Right cardiac atrium (tissue), 5 donors: ENCODE measurements around the gene ELANE. TPM values are rescaled to one million over a fixed set of nuclear protein-coding genes. Genes with fewer than 3 reads are reported as not detected.

Experiments
- ATAC-seq, 2 donors: fragments of 200-7000 bp; cut with Tn5 transposase; one replicate each; pipeline versions ENCODE4 v1.8.0 to v1.9.1; 2020; ENCODE audit warnings: moderate library complexity in 2 of 2, mild to moderate bottlenecking in 1 of 2
- DNase-seq, 3 donors: peaks; one replicate each; pipeline ENCODE4 v3.0.0-alpha.2; 2020
- H3K27ac ChIP-seq: one replicate; pipeline ENCODE4 v1.5.1; 2013; ENCODE audit warnings: mild to moderate bottlenecking, low read length, control low read depth, moderate library complexity
- H3K27me3 ChIP-seq: one replicate; pipeline ENCODE4 v1.6.1; 2013; ENCODE audit not compliant: control insufficient read depth, insufficient read depth
- H3K4me1 ChIP-seq: one replicate; pipeline ENCODE4 v1.6.1; 2013; ENCODE audit warnings: low read length; ENCODE audit not compliant: control insufficient read depth, insufficient read depth
- H3K4me3 ChIP-seq: one replicate; pipeline ENCODE4 v1.5.1; 2013; ENCODE audit warnings: low read length, control low read depth
- H3K9me3 ChIP-seq: one replicate; pipeline ENCODE4 v1.6.1; 2013; ENCODE audit warnings: low read length; ENCODE audit not compliant: control insufficient read depth
- WGBS: extraction: QIAGEN DNeasy Blood & Tissue Kit; methylation state at CpG from one replicate; pipeline ENCODE4 v1.1.7; 2013; 5-methylcytosine and 5-hydroxymethylcytosine counted together
- intact Hi-C, 4 donors: fragments of 100-400 bp; cut with DNase I; formaldehyde crosslinking; loops; one replicate each; pipeline versions ENCODE4 v1.11.0 to v1.14.0; 2022 to 2023
- microRNA-seq, 2 donors: library from miRNA; unstranded; fragments of <30 nt; microRNA quantifications; one replicate each; pipeline ENCODE4 v1.2.0, GENCODE V29; 2020 to 2021
- polyA plus RNA-seq: library from polyadenylated mRNA; stranded (reverse); fragments of 200-250 nt; gene quantifications from one replicate; pipeline ENCODE4 v1.2.3, GENCODE V29; 2013
- total RNA-seq, 4 donors: library from RNA; stranded (reverse); fragmentation: NEBNext Ultra II Directional; extraction: Animal tissue kit (Norgen Biotek cat#: 25700); gene quantifications; one replicate each; pipeline ENCODE4 v1.2.1, GENCODE V29; 2021
- donor health status: healthy with polysubstance abuse.
- donor health status: DM: no; HTN: yes; CAD: no.
- donor health status: DM: no; HTN: no; CAD: no.
- donor health status: DM: no; HTN: yes; CAD: no; lungs with severe emphysema.
- donor health status: DM: yes; HTN: yes; CAD: no.

ELANE gene
- total and polyA plus RNA-seq, 5 donors = 0.85 to 3.4 (median 2.0) TPM

GRCh38 chr19:902446-903226 is 50.5 kb downstream of the ELANE start:
- 88% methylated on average over 14 of the region's 14 CpGs for WGBS

DNA sequence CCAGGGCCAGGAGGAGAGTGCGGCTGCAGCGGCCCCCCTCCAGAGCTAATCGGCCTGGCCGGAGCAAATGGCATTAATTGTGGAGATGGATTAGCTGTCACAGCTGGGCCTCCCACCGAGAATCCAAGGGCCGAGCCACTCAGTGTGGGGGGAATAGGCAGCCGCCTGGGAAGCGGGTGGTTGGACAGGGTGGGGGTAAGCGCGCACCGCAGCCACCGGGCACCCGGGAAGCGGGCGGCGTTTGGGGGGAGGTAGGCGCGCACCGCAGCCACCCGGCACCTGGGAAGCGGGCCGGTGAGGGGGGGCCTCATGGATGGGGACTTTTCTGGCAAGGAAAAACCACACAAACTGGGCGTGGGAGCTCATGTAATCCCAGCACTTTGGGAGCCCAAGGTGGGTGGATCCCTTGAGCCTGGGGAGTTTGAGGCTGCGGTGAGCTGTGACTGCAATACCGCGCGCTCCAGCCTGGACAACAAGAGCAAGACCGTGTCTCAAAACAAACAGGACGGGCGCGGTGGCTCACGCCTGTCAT is 51.2 kb downstream of the ELANE start:
- WGBS = 78% methylated on average over 32 of the region's 32 CpGs
- DNase-seq (no peak), ATAC-seq (no peak)
- H3K27ac ChIP-seq = no peak overlapping the region
- H3K27me3 ChIP-seq = no peaks in the 10 kb centered on the region
- no peak overlapping the region for H3K4me3 ChIP-seq
- no peaks in the 10 kb centered on the region for H3K9me3 ChIP-seq
- no peaks in the 10 kb centered on the region for H3K4me1 ChIP-seq
- intact Hi-C loops = no loop called here

More at GRCh38 chr19:902446-903226, 50.5 kb downstream of the ELANE start:
- no peaks in the 10 kb centered on the region for H3K27me3 ChIP-seq
- H3K27ac ChIP-seq = no peak overlapping the region
- DNase-seq (no peak), ATAC-seq (no peak)
- no peak overlapping the region for H3K4me3 ChIP-seq
- intact Hi-C loops = no loop called here
- H3K4me1 ChIP-seq = no peaks in the 10 kb centered on the region
- no peaks in the 10 kb centered on the region for H3K9me3 ChIP-seq

DNA sequence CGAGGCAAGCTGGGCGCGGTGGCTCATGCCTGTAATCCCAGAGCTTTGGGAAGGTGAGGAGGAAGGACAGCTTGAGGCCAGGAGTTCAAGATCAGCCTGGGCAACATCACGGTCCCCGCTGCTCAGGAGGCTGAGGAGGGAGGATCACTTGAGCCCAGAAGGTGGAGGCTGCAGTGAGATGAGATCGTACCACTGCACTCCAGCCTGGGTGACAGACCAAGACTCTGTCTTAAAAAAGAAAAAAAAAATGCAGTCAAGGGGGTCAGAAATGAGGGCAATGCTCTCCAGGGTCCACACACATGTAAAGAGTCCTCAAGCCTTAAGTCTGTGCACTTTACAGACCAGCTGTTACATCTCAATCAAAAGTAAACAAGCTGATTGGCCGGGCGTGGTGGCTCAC is 52.4 kb downstream of the ELANE start:
- Histone ChIP-seq H3K4me3 (no peak overlapping the region), H3K4me1 (no peaks in the 10 kb centered on the region), H3K27me3 (no peaks in the 10 kb centered on the region), H3K9me3 (no peaks in the 10 kb centered on the region), H3K27ac (no peak overlapping the region)
- no peak for DNase-seq
- intact Hi-C loops = no loop called here
- WGBS = 93% methylated on average over 8 of the region's 8 CpGs
- ATAC-seq = no peak

Small RNAs within 50 kb of the gene (microRNA-seq; reads per million reads assigned to microRNA genes)
- gene MIR3187 (3.8 to 6.4 reads per million in 2 donors), gene MIR4745 (0.54 to 1.7 reads per million in 2 donors)

Other genes with a start within 250 kb of the ELANE start
- gene POLRMT, start 218.8 kb upstream of the ELANE start, total RNA-seq = 10 to 100 TPM; 36.1 to 46.4 (median 45.1) TPM
- 36.8 TPM for gene POLRMT, start 218.8 kb upstream of the ELANE start, polyA plus RNA-seq
- gene FGF22, start 212.4 kb upstream of the ELANE start, total RNA-seq = under 1 TPM in 3 of 4 donors, not detected in 1; 0.15 to 0.34 (median 0.17) TPM
- gene FGF22, start 212.4 kb upstream of the ELANE start, polyA plus RNA-seq = 0.23 TPM
- gene RNF126, start 189.1 kb upstream of the ELANE start, total RNA-seq = 10 to 100 TPM; 21.7 to 37.6 (median 28.0) TPM
- 24.5 TPM for gene RNF126, start 189.1 kb upstream of the ELANE start, polyA plus RNA-seq
- 100 to 1,000 TPM in 1 of 4 donors, 10 to 100 TPM in 3; 47.1 to 110 (median 61.9) TPM for gene FSTL3, start 175.9 kb upstream of the ELANE start, total RNA-seq
- 64.1 TPM for gene FSTL3, start 175.9 kb upstream of the ELANE start, polyA plus RNA-seq
- gene PRSS57, start 156.9 kb upstream of the ELANE start, total RNA-seq = not detected
- not detected for gene PRSS57, start 156.9 kb upstream of the ELANE start, polyA plus RNA-seq
- 10 to 100 TPM; 34.9 to 84.9 (median 46.9) TPM for gene PALM, start 143.4 kb upstream of the ELANE start, total RNA-seq
- 30.3 TPM for gene PALM, start 143.4 kb upstream of the ELANE start, polyA plus RNA-seq
- gene MISP, start 101.2 kb upstream of the ELANE start, total RNA-seq = under 1 TPM in 1 of 4 donors, not detected in 3; 0.22 TPM
- 0.02 TPM for gene MISP, start 101.2 kb upstream of the ELANE start, polyA plus RNA-seq
- 100 to 1,000 TPM in 1 of 4 donors, 10 to 100 TPM in 3; 67.5 to 119 (median 82.3) TPM for gene PTBP1, start 54.9 kb upstream of the ELANE start, total RNA-seq
- gene PTBP1, start 54.9 kb upstream of the ELANE start, polyA plus RNA-seq = 42.9 TPM
- gene PLPPR3, start 30.3 kb upstream of the ELANE start, total RNA-seq = not detected
- 0.05 TPM for gene PLPPR3, start 30.3 kb upstream of the ELANE start, polyA plus RNA-seq
- gene AZU1, start 24.5 kb upstream of the ELANE start, total RNA-seq = not detected
- 0.11 TPM for gene AZU1, start 24.5 kb upstream of the ELANE start, polyA plus RNA-seq
- not detected for gene PRTN3, start 11.3 kb upstream of the ELANE start, total RNA-seq
- not detected for gene PRTN3, start 11.3 kb upstream of the ELANE start, polyA plus RNA-seq
- gene CFD, start 7.4 kb downstream of the ELANE start, total RNA-seq = 100 to 1,000 TPM; 221 to 590 (median 310) TPM
- gene CFD, start 7.4 kb downstream of the ELANE start, polyA plus RNA-seq = 869 TPM
- 10 to 100 TPM; 23.9 to 28.4 (median 25.4) TPM for gene MED16, start 40.9 kb downstream of the ELANE start, total RNA-seq
- 21.3 TPM for gene MED16, start 40.9 kb downstream of the ELANE start, polyA plus RNA-seq
- not detected for gene RNU6-9, start 41.2 kb downstream of the ELANE start, total RNA-seq
- not detected for gene RNU6-9, start 41.2 kb downstream of the ELANE start, polyA plus RNA-seq
- gene R3HDM4, start 60.9 kb downstream of the ELANE start, total RNA-seq = 10 to 100 TPM; 18.6 to 31.2 (median 21.2) TPM
- 25.8 TPM for gene R3HDM4, start 60.9 kb downstream of the ELANE start, polyA plus RNA-seq
- gene KISS1R, start 65.0 kb downstream of the ELANE start, total RNA-seq = not detected
- not detected for gene KISS1R, start 65.0 kb downstream of the ELANE start, polyA plus RNA-seq
- 1 to 10 TPM; 4.2 to 6.2 (median 5.6) TPM for gene ARID3A, start 73.7 kb downstream of the ELANE start, total RNA-seq
- gene ARID3A, start 73.7 kb downstream of the ELANE start, polyA plus RNA-seq = 3.3 TPM
- gene WDR18, start 132.0 kb downstream of the ELANE start, total RNA-seq = 10 to 100 TPM; 12.2 to 24.0 (median 15.8) TPM
- gene WDR18, start 132.0 kb downstream of the ELANE start, polyA plus RNA-seq = 22.5 TPM
- under 1 TPM in 1 of 4 donors, not detected in 3; 0.06 TPM for gene GRIN3B, start 148.1 kb downstream of the ELANE start, total RNA-seq
- gene GRIN3B, start 148.1 kb downstream of the ELANE start, polyA plus RNA-seq = not detected
- 100 to 1,000 TPM; 127 to 161 (median 143) TPM for gene TMEM259, start 168.8 kb downstream of the ELANE start, total RNA-seq
- 164 TPM for gene TMEM259, start 168.8 kb downstream of the ELANE start, polyA plus RNA-seq
- not detected for gene RNU6-2, start 169.2 kb downstream of the ELANE start, total RNA-seq
- gene RNU6-2, start 169.2 kb downstream of the ELANE start, polyA plus RNA-seq = not detected
- gene CNN2, start 174.3 kb downstream of the ELANE start, total RNA-seq = 10 to 100 TPM; 57.4 to 75.9 (median 63.8) TPM
- gene CNN2, start 174.3 kb downstream of the ELANE start, polyA plus RNA-seq = 52.1 TPM
- 10 to 100 TPM in 1 of 4 donors, 1 to 10 TPM in 3; 7.3 to 10.4 (median 8.7) TPM for gene ABCA7, start 187.8 kb downstream of the ELANE start, total RNA-seq
- 9.1 TPM for gene ABCA7, start 187.8 kb downstream of the ELANE start, polyA plus RNA-seq
- gene ARHGAP45, start 214.9 kb downstream of the ELANE start, total RNA-seq = 10 to 100 TPM in 1 of 4 donors, 1 to 10 TPM in 3; 7.7 to 10.4 (median 9.2) TPM
- gene ARHGAP45, start 214.9 kb downstream of the ELANE start, polyA plus RNA-seq = 5.9 TPM
- 100 to 1,000 TPM; 110 to 145 (median 131) TPM for gene POLR2E, start 243.1 kb downstream of the ELANE start, total RNA-seq
- gene POLR2E, start 243.1 kb downstream of the ELANE start, polyA plus RNA-seq = 179 TPM